A673 (cell line): ENCODE results near the gene SEC14L5. TPM values are rescaled to one million over a fixed set of nuclear protein-coding genes. Genes with fewer than 3 reads are reported as not detected.
"Not testable (repeated sequence)": the region's sequence is repeated elsewhere in the genome, so short reads cannot be mapped to it uniquely, and the experiment has no call there.

Source experiments
- BruUV-seq: library from RNA; stranded (reverse); fragments of 400-500 nt; replicated peaks from 2 replicates; lab custom pipeline; 2021; lab: Mats Ljungman, UMichigan
- CTCF ChIA-PET: fragments of 300-600 bp; sonication (Branson Sonifier 250); formaldehyde crosslinking; loops from one replicate; lab custom pipeline; 2022; ENCODE audit warnings: antibody characterized with exemption; lab: Charles Lee
- POLR2A ChIA-PET: fragments of 300-600 bp; sonication (Branson Sonifier 250); formaldehyde crosslinking; loops from one replicate; lab custom pipeline; 2022; ENCODE audit warnings: antibody characterized with exemption; ENCODE audit not compliant: low non-redundant PET; lab: Charles Lee
- DNase-seq: peaks from one replicate; pipeline ENCODE4 v3.0.0-alpha.2; 2015; ENCODE audit warnings: low spot score
- H3K27ac ChIP-seq: fragments of 200-600 bp; sonication (generic); 2 replicates; pipeline ENCODE4 v1.5.1; 2016; ENCODE audit warnings: mixed run types, low read depth, mild to moderate bottlenecking, mixed read lengths, antibody characterized with exemption, low read length; ENCODE audit not compliant: poor library complexity, severe bottlenecking
- H3K27me3 ChIP-seq: fragments of 200-600 bp; sonication (generic); replicated peaks from 2 replicates; pipeline ENCODE4 v1.6.1; 2017; ENCODE audit warnings: mixed run types, low read depth, mild to moderate bottlenecking, mixed read lengths, antibody characterized with exemption, low read length; ENCODE audit not compliant: insufficient read depth, poor library complexity
- H3K36me3 ChIP-seq: fragments of 200-600 bp; sonication (generic); 2 replicates; pipeline ENCODE4 v1.6.1; 2016; ENCODE audit warnings: mixed run types, mild to moderate bottlenecking, mixed read lengths, antibody characterized with exemption, low read length; ENCODE audit not compliant: insufficient read depth, poor library complexity, severe bottlenecking
- H3K4me1 ChIP-seq: fragments of 200-600 bp; sonication (generic); 2 replicates; pipeline ENCODE4 v1.6.1; 2017; ENCODE audit warnings: mixed run types, mild to moderate bottlenecking, mixed read lengths, antibody characterized with exemption, low read length; ENCODE audit not compliant: insufficient read depth, poor library complexity, severe bottlenecking
- H3K4me3 ChIP-seq: fragments of 200-600 bp; sonication (generic); 2 replicates; pipeline ENCODE4 v1.5.1; 2016; ENCODE audit warnings: low read depth, mixed run types, mild to moderate bottlenecking, mixed read lengths, low read length; ENCODE audit not compliant: poor library complexity, severe bottlenecking
- H3K9me3 ChIP-seq: fragments of 200-600 bp; sonication (generic); 2 replicates; pipeline ENCODE4 v1.6.1; 2016; ENCODE audit warnings: mixed run types, low read depth, mild to moderate bottlenecking, mixed read lengths, antibody characterized with exemption, low read length; ENCODE audit not compliant: poor library complexity, severe bottlenecking
- EZH2 ChIP-seq: fragments of 200-600 bp; sonication (generic); IDR thresholded peaks from 2 replicates; pipeline ENCODE4 v1.6.1; 2017; ENCODE audit warnings: borderline replicate concordance, low read depth, mild to moderate bottlenecking, mixed read lengths, antibody characterized with exemption, low read length; ENCODE audit not compliant: poor library complexity, severe bottlenecking
- intact Hi-C: fragments of 100-400 bp; cut with micrococcal nuclease; formaldehyde crosslinking; loops from one replicate; pipeline ENCODE4 v1.10.0; 2022; ENCODE audit not compliant: unreplicated experiment
- total RNA-seq: library from RNA; stranded (reverse); gene quantifications from 2 replicates; pipeline ENCODE4 v1.2.3, GENCODE V29; 2021
- TF ChIP-seq, protein P1 (sequence below): fragments of 300-800, 200-600 bp; sonication (generic); conservative IDR thresholded peaks from 2 replicates; pipeline ENCODE4 v1.5.1; 2017; ENCODE audit warnings: low read depth, mild to moderate bottlenecking, antibody characterized with exemption, low read length, moderate library complexity, mixed read lengths

SEC14L5 gene
- total RNA-seq, 1 experiment from 2014 or later = 0.04 TPM

DNA sequence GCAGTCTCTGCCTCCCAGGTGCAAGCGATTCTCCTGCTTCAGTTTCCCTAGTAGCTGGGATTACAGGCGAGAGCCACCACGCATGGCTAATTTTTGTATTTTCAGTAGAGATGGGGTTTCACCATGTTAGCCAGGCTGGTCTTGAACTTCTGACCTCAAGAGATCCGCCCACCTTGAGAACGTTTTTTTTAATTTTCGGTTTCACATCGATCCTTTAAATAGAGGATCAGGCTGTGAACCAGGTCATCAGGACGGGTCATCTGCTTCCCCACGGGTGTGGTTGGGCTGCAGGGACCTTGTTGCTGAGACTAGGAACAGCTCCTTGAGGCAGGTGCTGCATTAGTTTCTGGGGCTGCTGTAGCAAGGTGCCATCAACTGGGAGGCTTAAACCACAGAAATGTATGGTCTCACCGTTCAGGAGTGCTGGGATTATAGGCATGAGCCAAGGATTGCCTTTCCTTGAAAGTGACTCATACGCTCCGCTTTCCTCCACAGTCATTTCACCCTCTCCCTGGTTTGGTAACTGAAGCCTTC, 83.5 kb downstream of the SEC14L5 start:
- intact Hi-C loops = no loop called here
- Histone ChIP-seq H3K4me1 (no peaks in the 10 kb centered on the region), H3K9me3 (no peaks in the 10 kb centered on the region), H3K27me3 (peaks cover 31% of the 10 kb centered on the region), H3K27ac (no peak overlapping the region), H3K36me3 (no peaks in the 10 kb centered on the region), H3K4me3 (no peak overlapping the region)
- DNase-seq = no peak
- CTCF ChIA-PET = no interaction called here
- no TSS peak for BruUV-seq
- no peak for TF ChIP-seq EZH2
- TF ChIP-seq, protein P1, sequence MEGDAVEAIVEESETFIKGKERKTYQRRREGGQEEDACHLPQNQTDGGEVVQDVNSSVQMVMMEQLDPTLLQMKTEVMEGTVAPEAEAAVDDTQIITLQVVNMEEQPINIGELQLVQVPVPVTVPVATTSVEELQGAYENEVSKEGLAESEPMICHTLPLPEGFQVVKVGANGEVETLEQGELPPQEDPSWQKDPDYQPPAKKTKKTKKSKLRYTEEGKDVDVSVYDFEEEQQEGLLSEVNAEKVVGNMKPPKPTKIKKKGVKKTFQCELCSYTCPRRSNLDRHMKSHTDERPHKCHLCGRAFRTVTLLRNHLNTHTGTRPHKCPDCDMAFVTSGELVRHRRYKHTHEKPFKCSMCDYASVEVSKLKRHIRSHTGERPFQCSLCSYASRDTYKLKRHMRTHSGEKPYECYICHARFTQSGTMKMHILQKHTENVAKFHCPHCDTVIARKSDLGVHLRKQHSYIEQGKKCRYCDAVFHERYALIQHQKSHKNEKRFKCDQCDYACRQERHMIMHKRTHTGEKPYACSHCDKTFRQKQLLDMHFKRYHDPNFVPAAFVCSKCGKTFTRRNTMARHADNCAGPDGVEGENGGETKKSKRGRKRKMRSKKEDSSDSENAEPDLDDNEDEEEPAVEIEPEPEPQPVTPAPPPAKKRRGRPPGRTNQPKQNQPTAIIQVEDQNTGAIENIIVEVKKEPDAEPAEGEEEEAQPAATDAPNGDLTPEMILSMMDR = no peak
- POLR2A ChIA-PET = no interaction called here

DNA sequence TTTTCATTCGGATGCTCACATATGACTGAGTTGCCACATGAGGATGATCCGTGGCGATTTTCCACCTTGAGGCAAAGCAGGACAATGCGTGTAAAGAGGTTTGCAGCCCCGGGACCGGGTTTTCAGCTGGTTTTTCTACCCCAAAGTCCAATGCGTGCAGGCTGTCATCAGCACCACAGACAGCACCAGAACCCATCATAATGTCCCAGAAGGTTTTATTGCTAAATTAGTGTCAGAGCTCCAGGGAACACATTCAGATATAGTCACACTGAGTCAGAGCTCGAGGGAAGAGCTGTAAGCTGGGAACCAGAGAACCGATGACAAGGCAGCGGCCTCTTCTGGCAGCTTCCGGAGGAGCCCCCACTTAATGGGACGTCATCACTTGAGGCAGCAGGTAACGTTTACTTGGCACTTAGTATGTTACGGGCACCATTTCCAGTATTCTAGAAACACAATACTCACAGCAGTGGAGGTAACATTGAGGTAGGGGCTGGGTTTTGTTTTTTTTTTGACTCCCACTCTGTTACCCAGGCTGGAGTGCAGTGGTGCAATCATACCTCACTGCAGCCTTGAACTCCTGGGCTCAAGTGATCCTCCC, 84.5 kb downstream of the SEC14L5 start:
- intact Hi-C loops = no loop called here
- CTCF ChIA-PET = interaction anchor here (0.7 kb wide), 1 partner anchor 570 kb away, joined by 3 read pairs; no protein-coding TSS in a partner anchor
- H3K4me1 ChIP-seq = no peaks in the 10 kb centered on the region
- no peak overlapping the region for H3K27ac ChIP-seq
- no peak overlapping the region for H3K4me3 ChIP-seq
- peaks cover 35% of the 10 kb centered on the region for H3K27me3 ChIP-seq
- no peaks in the 10 kb centered on the region for H3K36me3 ChIP-seq
- DNase-seq = peak; percentile 44
- POLR2A ChIA-PET = no interaction called here
- TF ChIP-seq EZH2 = no peak
- TF ChIP-seq, protein P1 = peak; percentile 48
- H3K9me3 ChIP-seq = no peaks in the 10 kb centered on the region
- BruUV-seq = no TSS peak

DNA sequence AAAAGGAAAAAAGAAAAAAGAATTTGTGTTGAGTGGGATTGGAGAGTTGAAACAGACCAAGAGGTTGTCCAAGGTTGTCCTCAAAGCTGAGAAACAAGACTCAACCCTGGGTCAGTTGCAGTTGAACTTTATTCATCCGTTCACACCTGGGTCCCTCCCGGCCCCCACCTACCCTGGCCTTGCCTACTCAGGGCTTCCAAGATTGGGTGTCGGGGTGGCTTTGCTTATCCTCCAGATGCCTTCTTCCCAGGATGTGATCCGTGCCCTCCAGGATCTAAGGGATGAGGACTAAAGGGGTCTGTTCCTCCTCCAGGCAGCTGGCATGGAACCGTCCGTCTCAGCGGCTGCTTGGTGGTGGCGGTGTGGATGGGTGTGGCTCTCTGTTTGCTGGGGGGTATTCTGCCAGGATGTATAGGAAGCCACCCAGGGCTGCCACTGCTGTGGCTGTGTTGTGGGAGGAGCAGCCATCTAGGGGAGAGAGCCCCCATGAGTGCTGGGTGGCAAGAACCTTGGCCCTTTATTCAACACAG, 85.9 kb downstream of the SEC14L5 start:
- Histone ChIP-seq H3K9me3 (no peaks in the 10 kb centered on the region), H3K4me3 (no peak overlapping the region), H3K27me3 (peaks cover 44% of the 10 kb centered on the region), H3K4me1 (no peaks in the 10 kb centered on the region), H3K36me3 (no peaks in the 10 kb centered on the region), H3K27ac (no peak overlapping the region)
- TF ChIP-seq EZH2 = no peak
- TF ChIP-seq, protein P1 = no peak
- intact Hi-C loops = no loop called here
- ChIA-PET CTCF (no interaction called here), POLR2A (no interaction called here)
- no peak for DNase-seq
- no TSS peak for BruUV-seq

DNA sequence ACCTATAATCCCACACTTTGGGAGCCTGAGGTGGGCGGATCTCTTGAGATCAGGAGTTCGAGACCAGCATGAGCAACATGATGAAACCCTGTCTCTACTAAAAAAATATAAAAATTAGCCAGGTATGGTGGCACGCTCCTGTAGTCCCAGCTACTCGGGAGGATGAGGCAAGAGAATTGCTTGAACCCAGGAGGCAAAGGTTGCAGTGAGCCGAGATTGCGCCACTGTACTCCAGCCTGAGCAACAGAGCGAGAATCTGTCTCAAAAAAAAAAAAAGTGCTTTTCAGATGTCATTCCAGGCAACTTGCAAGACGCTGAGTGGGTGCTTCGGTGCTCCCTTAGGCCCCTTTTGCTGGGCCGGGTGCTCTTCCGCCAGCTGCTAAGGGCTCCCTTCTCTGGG, 86.5 kb downstream of the SEC14L5 start:
- intact Hi-C loops, POLR2A ChIA-PET, H3K9me3 ChIP-seq, H3K4me1 ChIP-seq, H3K36me3 ChIP-seq, CTCF ChIA-PET, BruUV-seq, H3K4me3 ChIP-seq, H3K27ac ChIP-seq, DNase-seq: not testable (repeated sequence)
- peaks cover 48% of the 10 kb centered on the region for H3K27me3 ChIP-seq
